Renal cortical epithelial cell (primary cell): ENCODE data around the gene PPP2R5E. TPM values are rescaled to one million over a fixed set of nuclear protein-coding genes. Genes with fewer than 3 reads are reported as not detected.

ENCODE experiments used
- DNase-seq: peaks from one replicate; pipeline ENCODE4 v3.0.0-alpha.2; 2011; ENCODE audit warnings: low read depth
- total RNA-seq: library from RNA; depleted of rRNA; stranded (reverse); fragments of >200 nt; gene quantifications from 2 replicates; pipeline ENCODE4 v1.2.3, GENCODE V29; 2014

PPP2R5E gene
- total RNA-seq, 1 donor from 2014 or later: 54.4 TPM

- DNase-seq: no peak
These were observed 110.9 kb downstream of the PPP2R5E start for GRCh38 chr14:63432228-63432627.

- no peak for DNase-seq
These were observed 111.7 kb downstream of the PPP2R5E start for GRCh38 chr14:63431466-63431865.

GRCh38 chr14:63428486-63428885 lies 114.7 kb downstream of the PPP2R5E start:
- no peak for DNase-seq

GRCh38 chr14:63426838-63427352 lies 116.3 kb downstream of the PPP2R5E start:
- peak; percentile 4 for DNase-seq

GRCh38 chr14:63423889-63424288 lies 119.3 kb downstream of the PPP2R5E start:
- no peak for DNase-seq

GRCh38 chr14:63423381-63423780 lies 119.8 kb downstream of the PPP2R5E start:
- DNase-seq: no peak

- no peak for DNase-seq
These were observed 121.3 kb downstream of the PPP2R5E start for GRCh38 chr14:63421919-63422318.

GRCh38 chr14:63421226-63421625 lies 122.0 kb downstream of the PPP2R5E start:
- DNase-seq: no peak

GRCh38 chr14:63418020-63418419 lies 125.2 kb downstream of the PPP2R5E start:
- DNase-seq: no peak

- no peak for DNase-seq
These were observed 130.2 kb downstream of the PPP2R5E start for GRCh38 chr14:63413009-63413408.

- no peak for DNase-seq
These were observed 136.8 kb downstream of the PPP2R5E start for GRCh38 chr14:63406333-63406732.

- no peak for DNase-seq
These were observed 137.5 kb downstream of the PPP2R5E start for GRCh38 chr14:63405715-63406114.

- DNase-seq: no peak
These were observed 138.3 kb downstream of the PPP2R5E start for GRCh38 chr14:63404906-63405305.

- no peak for DNase-seq
These were observed 141.5 kb downstream of the PPP2R5E start for GRCh38 chr14:63401646-63402045.

- no peak for DNase-seq
These were observed 144.2 kb downstream of the PPP2R5E start for GRCh38 chr14:63398952-63399351.

GRCh38 chr14:63394841-63395240 lies 148.3 kb downstream of the PPP2R5E start:
- DNase-seq: no peak

- DNase-seq: no peak
These were observed 148.7 kb downstream of the PPP2R5E start for GRCh38 chr14:63394432-63394831.

GRCh38 chr14:63393012-63393411 lies 150.2 kb downstream of the PPP2R5E start:
- no peak for DNase-seq

- DNase-seq: no peak
These were observed 150.9 kb downstream of the PPP2R5E start for GRCh38 chr14:63392236-63392635.

GRCh38 chr14:63388766-63389431 lies 154.3 kb downstream of the PPP2R5E start:
- peak; percentile 49 for DNase-seq

- no peak for DNase-seq
These were observed 155.5 kb downstream of the PPP2R5E start for GRCh38 chr14:63387711-63388110.

- DNase-seq: no peak
These were observed 159.3 kb downstream of the PPP2R5E start for GRCh38 chr14:63383776-63384367.

- DNase-seq: no peak
These were observed 164.7 kb downstream of the PPP2R5E start for GRCh38 chr14:63378444-63378843.

GRCh38 chr14:63375769-63376168 lies 167.4 kb downstream of the PPP2R5E start:
- DNase-seq: peak; percentile 55
